ELF-1 (cell line): ENCODE results near the gene TRAPPC1.
"Not testable (repeated sequence)": the region's sequence is repeated elsewhere in the genome, so short reads cannot be mapped to it uniquely, and the experiment has no call there.

Experiments used
- DNase-seq: peaks from one replicate; pipeline ENCODE4 v3.0.0-alpha.2; 2016; ENCODE audit warnings: low read depth, low spot score

TRAPPC1 gene

DNA sequence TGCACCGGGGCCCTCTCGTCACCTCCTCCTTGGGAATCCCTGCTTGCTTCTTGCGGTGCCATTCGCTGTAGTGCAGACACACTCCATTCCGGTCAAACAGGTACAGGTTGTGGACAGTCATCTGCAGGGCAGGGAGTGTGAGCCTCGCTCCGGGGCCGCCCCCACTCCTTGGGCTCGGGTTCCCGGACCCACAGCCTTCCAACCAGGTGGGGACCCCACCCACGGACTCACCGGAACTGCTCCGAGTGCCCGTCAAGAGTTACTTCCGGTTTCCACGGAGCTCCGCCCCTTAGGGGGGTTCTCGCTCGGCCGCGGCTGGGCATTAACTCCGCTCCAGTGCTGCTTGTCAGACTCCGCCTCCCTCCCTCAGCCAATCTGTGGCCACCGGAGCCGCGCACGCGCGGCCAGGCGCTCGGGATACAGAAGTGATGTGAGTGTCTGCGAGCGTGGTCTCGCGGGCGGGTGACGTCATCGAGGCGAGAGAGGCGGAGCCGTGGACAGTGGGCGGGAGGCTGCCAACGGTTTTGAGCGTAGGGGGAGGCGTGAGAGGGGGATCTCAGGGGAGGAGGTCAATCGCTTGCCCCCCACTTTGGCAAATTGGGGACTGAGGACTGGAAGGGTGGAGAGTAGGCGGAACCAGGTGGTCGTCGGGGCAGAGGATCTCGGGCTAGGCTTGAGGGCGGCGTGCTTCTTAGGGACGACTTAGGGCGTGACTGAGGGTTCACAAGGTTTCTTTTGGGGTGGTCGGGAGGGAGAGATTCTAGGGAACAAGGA lies at the start of gene TRAPPC1, which contains the start of gene CNTROB:
TRAPPC1 (minus strand) TSS at position 238 of the 774 bp plus-strand sequence; CDS start at position 121, 117 bp downstream.
CNTROB (plus strand) TSS at position 498 of the 774 bp plus-strand sequence. CDS start 874 bp downstream, outside the sequence.
- DNase-seq = peak; percentile 98

DNA sequence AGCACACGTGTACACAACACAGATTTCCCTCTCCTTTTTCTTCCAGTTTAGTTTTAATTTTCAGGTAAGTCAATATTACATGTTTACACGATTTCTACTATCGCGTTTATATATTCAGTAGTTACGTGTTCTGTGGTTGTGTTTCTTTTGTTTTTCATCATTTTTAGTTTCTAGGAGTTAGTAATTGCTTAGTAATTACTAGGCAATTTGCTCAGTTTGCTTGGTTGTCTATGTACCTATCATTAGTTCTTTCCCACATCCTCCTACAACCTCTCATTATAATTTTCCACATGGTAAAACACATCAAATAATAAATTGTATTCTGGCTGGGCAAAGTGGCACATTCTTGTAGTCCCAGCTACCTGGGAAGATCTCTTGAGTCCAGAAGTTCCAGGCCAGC lies 46.1 kb upstream of the TRAPPC1 start:
- DNase-seq = no peak

GRCh38 chr17:7977039-7977438 lies 45.3 kb upstream of the TRAPPC1 start:
- no peak for DNase-seq

GRCh38 chr17:7974638-7975131 lies 42.9 kb upstream of the TRAPPC1 start:
- DNase-seq = no peak

DNA sequence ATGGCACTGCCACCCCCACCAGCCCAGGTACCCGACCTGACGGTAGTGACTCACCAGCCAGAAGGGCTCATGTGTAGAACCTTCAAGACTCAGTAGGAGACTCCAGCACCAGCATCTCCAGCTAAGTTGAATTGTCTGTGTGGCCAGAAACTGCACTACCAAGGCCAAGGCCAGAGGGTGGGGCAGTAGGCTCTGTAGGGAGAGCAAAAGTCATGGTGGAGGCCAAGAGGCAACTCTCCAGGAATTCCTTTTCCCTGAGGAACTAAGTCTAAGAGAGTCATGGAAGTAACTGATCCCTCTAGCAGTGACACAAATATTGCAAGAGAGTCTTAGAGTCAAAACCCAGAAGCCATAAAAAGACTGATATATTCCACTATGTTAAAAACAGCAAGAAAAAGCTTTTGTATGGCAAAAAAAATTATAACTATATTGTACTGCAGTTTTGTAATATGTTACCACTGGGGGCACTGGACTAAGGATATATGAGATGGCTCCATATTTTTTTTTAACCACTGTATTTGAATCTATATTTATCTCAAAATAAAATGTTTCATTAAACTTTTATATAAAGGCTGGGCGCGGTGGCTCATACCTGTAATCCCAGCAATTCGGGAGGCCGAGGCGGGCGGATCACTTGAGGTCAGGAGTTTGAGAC lies 40.5 kb upstream of the TRAPPC1 start:
- DNase-seq = no peak

- DNase-seq = no peak
Measured at GRCh38 chr17:7971651-7972050, 39.9 kb upstream of the TRAPPC1 start.

GRCh38 chr17:7969433-7969832 lies 37.7 kb upstream of the TRAPPC1 start:
- no peak for DNase-seq

DNA sequence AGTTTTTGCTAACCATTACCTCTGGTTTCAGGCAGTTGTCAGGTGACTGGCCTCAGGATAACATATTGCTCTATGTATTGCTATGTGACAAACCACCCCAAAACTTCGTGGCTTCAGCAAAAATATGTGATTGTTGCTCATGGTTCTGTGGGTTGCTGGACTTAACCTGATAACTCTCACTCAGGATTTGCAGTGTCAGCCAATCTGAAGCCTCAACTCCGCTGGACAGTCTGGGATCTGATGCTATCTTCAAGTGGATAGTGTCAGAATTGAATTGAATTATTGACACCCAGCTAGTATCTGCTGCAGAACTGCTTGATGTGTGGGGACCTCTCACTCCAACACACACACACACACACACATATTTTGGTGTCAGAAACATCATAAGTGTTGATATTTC lies 36.0 kb upstream of the TRAPPC1 start:
- no peak for DNase-seq

DNA sequence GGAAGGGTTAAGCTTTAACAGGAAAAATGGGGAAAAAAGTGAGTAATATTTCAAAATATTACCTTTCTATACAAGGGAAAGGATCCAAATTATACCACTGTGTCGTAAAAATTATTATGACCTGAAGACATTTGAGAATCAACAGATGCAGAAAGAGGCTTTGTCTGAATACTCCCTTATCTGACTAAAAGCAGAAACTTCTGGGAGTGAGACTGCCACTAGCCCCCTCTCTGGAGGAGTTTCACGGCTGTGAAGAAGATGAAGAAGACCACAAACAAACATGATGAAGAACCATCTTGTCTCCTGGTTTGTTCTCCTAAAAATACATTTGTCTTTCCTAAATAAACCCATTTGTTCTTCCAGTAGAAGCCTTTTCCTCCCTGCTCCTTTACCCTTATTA lies 29.7 kb upstream of the TRAPPC1 start:
- DNase-seq = no peak

DNA sequence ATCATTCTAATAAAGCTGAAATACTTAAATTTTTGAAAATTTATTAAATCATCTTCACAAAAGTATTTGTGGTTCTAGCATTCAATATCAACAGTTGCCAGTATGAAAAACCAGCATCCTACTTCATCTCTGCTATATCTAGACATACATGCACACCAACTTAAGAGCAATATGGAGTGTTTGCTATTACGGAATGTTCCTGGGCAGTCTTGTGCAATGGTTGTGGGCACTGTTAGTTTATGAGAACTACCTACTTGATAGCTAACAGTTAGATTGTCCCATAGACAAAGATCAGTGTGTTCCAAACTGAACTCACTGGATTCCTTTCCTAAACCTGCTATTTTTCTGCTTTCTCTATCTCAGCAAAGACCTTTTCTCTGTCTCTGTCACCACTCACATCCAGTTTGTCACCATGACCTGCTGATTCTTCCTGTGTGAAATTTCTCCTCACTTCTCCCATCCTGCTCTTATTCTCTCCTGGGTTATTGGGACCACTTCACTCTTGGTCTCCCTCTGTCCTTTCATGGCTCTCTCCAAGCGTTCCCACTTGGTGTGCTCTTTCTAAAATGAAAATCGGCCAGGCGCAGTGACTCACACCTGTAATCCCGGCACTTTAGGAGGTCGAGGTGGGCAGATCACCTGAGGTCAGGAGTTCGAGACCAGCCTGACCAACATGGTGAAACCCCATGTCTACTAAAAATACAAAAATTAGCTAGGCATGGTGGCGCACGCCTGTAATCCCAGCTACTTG lies 27.9 kb upstream of the TRAPPC1 start:
- no peak for DNase-seq

- peak; percentile 16 for DNase-seq
Measured at GRCh38 chr17:7956228-7956965, 24.7 kb upstream of the TRAPPC1 start.

DNA sequence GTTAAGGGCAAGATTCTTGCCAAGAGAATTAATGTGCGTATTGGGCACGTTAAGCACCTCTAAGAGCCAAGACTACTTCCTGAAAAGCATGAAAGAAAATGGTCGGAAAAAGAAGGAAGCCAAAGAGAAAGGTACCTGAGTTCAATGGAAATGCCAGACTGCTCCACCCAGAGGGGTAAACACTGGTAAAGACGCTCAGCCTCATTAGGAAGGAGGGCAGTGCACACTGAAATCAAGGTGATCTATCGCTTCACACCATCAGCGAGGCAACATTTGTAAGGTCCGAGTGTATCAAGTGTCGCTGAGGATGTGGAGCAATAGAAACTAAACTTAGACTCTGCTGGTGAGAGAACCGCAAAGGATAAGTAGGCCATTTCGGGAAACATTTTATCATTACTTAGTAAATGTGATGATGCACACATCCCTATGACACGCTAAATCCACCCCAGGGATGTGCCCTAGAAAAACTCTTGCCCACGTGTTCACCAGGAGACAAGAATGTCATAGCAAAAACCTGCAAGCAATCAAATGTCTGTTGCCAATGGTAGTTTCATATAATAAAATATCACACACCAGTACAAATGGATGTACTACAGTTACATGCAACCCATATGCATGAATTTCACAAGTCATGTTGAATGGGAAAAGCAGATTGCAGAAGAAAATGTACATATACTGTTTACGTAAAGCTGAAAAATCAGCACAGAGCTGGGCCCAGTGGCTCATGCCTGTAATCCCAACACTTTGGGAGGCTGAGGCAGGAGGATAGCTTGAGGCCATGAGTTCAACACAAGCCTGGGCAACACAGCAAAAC lies 23.9 kb upstream of the TRAPPC1 start:
- DNase-seq = no peak

DNA sequence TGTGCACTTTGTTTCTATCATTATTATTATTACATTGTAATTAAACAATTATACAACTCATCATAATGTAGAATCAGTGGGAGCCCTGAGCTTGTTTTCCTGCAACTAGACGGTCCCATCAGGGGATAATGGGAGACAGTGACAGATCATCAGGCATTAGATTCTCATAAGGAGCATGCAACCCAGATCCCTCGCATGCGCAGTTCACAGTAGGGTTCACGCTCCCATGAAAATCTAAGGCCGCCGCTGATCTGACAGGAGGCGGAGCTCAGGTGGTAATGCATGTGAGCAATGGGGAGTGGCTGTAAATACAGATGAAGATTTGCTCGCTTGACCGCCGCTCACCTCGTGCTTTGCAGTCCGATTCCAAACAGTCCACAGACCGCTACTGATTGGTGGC lies 21.5 kb upstream of the TRAPPC1 start:
- not testable (repeated sequence) for DNase-seq

DNA sequence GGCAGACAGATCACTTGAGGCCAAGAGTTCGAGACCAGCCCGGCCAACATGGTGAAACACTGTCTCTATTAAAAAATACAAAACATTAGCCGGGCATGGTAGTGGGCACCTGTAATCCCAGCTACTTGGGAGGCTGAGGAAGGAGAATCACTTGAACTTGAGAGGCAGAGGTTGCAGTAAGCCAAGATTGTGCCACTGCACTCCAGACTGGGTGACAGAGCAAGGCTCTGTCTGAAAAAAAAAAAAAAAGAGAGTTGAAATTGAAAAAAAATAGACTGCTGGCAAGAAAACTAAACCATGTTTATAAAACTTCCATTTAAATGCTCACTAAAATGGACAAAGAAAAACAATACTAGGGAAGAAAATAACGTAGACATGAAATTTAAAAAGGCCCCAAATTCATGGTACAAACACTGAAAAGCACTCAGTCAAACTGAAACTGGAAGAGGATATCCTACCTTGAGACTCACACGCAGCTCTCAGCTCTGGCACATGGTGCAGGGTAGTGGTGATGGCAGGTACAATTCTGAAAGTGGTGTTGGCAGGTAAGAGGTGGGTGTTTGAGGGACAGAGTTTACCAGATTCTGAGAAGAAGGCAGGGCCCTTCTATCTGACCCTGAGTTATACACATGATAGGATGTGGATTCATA lies 19.5 kb upstream of the TRAPPC1 start:
- DNase-seq = no peak

- DNase-seq = no peak
Measured at GRCh38 chr17:7950578-7950977, 18.8 kb upstream of the TRAPPC1 start.

- DNase-seq = no peak
Measured at GRCh38 chr17:7947651-7948050, 15.9 kb upstream of the TRAPPC1 start.

DNA sequence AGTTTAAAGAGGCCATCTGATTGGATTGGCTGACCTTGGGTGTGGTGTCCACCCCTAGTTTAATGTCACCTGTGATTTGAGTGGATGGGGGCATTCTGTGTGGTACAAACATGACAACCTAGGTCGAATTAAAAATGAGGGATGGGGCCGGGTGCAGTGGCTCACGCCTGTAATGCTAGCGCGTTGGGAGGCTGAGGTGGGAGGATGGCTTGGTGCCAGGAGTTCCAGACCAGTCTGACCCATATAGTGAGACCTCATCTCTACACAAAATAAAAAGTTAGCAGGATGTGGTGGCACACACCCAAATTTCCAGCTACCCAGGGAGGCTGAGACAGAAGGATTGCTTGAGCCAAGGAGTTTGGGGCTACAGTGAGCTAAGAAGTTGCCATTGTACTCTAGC lies 14.7 kb upstream of the TRAPPC1 start:
- no peak for DNase-seq

GRCh38 chr17:7945651-7946050 lies 13.9 kb upstream of the TRAPPC1 start:
- DNase-seq = no peak

DNA sequence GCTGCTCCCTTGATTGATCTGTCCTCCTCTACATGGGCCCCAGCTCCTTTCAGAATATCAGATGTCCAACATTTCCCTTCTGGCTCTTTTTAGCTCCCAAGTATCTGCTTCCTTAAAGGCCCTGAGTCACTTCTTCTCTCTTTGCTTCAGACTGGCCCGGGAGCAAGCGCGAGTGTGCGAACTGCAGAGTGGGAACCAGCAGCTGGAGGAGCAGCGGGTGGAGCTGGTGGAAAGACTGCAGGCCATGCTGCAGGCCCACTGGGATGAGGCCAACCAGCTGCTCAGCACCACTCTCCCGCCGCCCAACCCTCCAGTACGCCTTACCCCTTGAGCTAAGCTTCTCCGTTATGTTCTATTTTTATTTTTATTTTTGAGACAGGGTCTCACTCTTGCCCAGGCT lies 12.6 kb upstream of the TRAPPC1 start:
- no peak for DNase-seq

- DNase-seq = no peak
Measured at GRCh38 chr17:7943291-7943690, 11.5 kb upstream of the TRAPPC1 start.
